Activated T-helper 1 cell treated with anti-CD3 and anti-CD28 coated beads, Interleukin-2, amount 50 U/mL, for 16 hours (primary cell): ENCODE results near the gene MOSMO.

Experiments
- DNase-seq, 2 donors: peaks; one replicate each; pipeline ENCODE4 v3.0.0-alpha.2; 2020; ENCODE audit warnings: low read depth in 1 of 2, low spot score in 1 of 2

The MOSMO gene

GRCh38 chr16:22007509-22008214, at the start of gene MOSMO:
MOSMO (plus strand) TSS chr16:22008111; CDS start chr16:22008302, 191 bp downstream.
- DNase-seq, result peak; percentile 42 to 61

DNA sequence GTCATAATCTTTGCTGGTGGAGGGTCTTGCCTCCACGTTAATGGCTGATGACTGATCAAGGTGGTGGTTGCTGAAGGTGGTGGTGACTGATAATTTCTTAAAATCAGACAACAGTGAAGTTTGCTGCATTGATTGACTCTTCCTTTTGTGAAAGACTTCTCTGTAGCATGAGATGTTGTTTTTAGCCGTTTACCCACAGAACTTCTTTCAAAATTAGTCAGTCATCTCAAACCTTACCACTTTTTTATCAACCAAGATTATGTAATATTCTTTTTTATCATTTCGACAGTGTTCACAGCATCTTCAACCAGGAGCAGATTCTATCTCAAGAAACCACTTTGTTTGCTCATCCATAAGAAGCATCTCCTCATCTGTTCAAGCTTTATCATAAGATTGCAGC, 48.9 kb upstream of the MOSMO start:
- no peak for DNase-seq

GRCh38 chr16:21962475-21962874, 45.4 kb upstream of the MOSMO start:
- no peak for DNase-seq

DNA sequence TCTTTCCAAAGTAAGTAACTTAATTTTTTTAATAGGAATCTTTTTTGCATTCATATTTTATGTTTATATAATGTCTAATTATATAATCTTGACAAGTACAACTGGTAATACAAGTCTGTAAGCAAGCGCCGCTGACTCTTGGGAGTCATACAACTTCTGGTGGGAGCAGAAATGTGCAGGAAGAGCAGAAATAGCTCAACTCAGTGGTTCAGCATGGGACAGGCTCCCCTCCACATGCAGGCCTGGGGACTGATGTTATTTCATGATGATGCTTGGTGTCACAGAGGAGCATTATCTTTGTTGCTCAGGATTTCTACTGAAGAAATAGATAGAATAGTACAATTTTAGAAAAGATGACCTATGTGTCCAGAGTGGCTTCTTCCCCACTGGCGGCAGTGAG, 44.0 kb upstream of the MOSMO start:
- DNase-seq, result no peak

DNA sequence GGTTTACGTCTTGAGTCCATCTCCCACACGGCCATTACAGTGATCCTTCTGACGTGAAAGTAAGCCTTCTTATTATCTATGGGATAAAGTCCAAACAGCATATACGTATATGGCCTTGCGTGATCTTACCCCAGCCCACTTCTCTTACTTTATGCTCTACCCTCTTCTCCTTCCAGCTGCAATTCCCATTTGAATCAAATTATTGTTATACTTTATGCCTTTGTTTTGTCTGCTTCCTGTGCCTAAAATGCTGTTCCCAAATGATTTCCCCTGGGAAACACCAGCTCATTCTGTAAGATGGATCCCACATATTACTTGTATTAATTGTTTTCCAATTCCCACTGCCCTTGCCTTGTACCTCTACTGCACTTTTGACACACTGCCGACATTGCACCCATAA, 43.6 kb upstream of the MOSMO start:
- no peak for DNase-seq

GRCh38 chr16:21971856-21972255, 36.1 kb upstream of the MOSMO start:
- no peak for DNase-seq

DNA sequence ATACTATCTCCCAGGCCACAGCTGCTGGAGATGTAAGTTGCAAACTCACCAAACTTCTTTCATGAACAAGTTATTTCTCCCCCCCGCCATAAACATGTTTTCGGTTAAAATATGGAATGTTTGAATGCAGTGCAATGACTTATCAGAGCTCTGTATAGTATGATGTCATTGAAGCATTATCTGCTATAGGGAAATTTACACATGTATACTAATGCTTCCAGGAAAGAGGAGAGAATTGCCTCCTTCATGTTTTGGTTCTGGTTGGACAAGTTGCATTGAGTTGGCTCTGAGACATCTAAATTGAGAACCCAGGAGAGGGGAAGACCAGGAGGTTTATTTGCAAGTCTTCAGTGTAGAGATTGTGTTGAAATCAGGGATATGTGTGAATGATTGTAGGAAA, 34.0 kb upstream of the MOSMO start:
- no peak for DNase-seq

- no peak for DNase-seq
These were observed 27.9 kb upstream of the MOSMO start for GRCh38 chr16:21980032-21980431.

- no peak for DNase-seq
These were observed 25.8 kb upstream of the MOSMO start for GRCh38 chr16:21982108-21982507.

DNA sequence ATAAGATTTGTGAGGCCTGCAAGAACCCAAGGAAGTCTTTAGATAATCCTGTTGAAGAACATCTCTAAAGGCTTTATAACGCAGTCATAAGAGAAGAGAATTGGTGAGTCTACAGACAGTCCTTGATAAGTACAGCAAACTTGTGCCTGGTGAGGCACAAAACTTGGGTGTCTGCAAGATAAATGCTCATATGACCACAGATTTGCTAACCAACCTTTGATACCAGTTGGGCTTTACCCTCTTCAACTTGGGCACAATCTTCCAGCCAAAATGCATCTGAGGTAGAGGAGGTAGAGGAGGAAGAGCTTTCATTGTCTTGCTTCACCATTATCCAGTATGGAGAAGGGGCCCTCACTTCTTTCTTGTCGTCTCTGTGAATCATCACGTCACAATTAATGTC, 23.8 kb upstream of the MOSMO start:
- no peak for DNase-seq

DNA sequence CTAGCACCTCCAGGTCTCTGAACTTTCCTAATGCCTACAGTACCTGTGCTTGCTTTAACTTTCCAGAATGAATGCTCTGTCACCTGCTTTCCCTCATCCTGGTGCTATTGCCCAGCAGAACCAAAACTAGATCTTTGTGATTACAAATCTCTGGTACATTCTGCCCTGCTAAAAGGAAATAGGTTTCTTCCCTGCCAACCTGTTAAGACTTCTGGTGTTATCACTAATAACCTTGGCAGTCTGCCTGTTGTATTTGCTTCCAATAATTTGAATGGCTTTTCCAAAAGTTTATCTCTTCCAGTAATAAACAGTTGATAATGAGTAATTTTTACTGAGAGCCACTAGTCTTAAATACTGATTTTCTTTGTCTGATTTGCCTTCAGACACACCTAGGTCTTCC, 22.4 kb upstream of the MOSMO start:
- no peak for DNase-seq

GRCh38 chr16:21986692-21987246, 21.1 kb upstream of the MOSMO start:
- no peak for DNase-seq

GRCh38 chr16:21987498-21987897, 20.4 kb upstream of the MOSMO start:
- no peak for DNase-seq

- DNase-seq, result no peak
These were observed 18.8 kb upstream of the MOSMO start for GRCh38 chr16:21989133-21989532.

- DNase-seq, result no peak
These were observed 18.2 kb upstream of the MOSMO start for GRCh38 chr16:21989751-21990150.

DNA sequence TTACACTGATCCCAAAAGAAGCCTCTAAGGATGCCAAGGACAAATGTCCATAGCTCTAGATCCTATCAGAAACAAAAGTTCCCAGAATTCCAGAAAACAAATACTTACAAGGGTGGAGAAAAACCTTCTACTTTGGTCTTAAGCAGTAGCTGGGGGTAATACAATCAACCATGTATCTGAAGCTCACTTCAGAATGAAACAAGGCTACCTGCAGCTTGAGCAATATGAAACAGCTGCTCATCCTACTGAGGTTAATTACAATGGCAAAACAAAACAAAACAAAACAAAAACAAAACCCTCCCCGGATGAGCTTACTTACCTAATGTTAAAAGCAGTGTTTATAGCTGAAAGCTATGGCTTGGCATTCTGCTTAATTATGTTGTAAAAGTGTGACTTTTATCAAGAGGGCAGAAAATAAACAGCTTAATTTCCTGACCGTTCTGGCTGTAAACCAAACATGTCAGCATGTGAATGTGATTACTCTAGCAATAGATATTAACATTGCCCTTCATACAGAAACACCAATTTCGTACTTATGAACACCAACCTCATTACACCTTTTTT, 17.4 kb upstream of the MOSMO start:
- no peak for DNase-seq

DNA sequence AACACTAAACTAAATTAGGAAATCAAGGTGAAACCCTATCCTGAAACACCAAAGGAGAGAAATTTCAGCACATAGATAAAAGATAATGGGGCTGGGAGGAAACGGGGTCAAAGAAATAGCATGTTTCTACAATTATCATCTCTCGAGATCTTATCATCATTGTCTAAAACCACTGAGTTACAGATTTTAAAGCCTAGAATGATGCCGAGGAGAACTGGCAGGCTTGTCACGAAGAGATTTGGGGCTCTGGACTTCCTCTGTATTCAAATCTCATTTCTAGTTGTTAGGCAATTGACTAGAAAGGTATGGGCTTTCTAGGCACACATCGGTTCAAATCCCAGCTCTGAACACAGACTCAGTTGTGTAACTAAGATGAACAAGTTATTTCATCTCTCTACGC, 16.3 kb upstream of the MOSMO start:
- no peak for DNase-seq

DNA sequence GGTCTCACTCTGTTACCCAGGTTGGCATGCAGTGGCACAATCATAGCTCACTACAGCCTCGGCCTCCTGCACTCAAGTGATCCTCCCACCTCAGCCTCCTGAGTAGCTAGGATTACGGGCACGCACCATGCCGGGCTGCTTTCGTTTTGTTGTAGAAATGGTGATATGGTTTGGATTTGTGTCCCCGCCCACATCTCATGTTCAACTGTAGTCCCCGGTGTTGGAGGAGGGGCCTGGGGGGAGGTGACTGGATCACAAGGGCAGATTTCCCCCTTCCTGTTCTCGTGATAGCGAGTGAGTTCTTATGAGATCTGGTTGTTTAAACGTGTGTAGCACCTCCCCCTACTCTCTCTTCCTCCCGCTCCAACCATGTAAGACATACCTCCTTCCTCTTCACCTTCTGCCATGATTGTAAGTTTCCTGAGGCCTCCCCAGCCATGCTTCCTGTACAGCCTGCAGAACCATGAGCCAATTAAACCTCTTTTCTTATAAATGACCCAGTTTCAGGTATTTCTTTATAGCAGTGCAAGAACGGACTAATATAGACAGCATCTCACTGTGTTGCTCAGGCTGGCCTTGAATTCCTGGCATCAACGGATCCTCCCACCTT, 12.9 kb upstream of the MOSMO start:
- no peak for DNase-seq

GRCh38 chr16:21996923-21997696, 10.8 kb upstream of the MOSMO start:
- DNase-seq, result no peak

DNA sequence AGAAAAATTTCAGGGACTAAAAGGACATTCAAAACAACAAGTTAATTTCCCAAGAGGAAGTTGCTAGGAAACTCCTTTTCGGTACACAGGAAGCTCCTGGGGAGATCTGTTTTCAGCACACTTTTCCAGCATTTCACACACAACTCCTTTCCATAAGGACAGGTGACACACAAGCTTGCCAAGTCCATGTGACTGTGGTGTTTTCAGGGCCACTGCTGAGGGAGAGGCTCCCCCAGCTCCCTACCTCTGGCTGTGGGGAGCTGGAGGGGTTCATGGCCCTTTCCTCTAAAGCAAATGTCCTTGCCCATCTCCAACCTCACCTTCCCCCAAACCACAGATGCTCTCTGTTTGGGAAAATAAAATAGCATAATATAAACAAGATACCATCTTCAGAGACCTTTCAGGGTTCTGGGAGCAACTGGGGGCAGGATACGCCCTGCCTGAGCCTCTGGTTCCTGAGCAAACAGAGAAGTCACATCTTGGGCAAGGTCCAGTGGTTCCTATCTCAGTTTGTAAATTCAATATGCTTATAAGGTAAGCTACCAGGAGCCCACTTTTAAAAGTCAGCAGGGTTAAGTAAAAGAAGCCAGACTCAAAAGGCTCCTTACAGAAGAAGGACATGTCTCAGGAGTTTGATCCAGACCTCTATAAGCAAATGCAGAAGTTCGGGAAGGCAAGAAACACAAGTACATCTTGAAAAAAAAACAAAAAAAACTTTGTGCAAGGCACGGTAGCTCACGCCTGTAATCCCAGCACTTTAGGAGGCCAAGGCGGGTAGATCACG, 10.0 kb upstream of the MOSMO start:
- no peak for DNase-seq

GRCh38 chr16:22001591-22001990, 6.3 kb upstream of the MOSMO start:
- no peak for DNase-seq
